SU-DHL-6 (cell line): ENCODE results near the gene MAGEA10.

Experiments
- H2AFZ ChIP-seq: fragments of 200-600 bp; sonication (generic); 2 replicates; pipeline ENCODE4 v1.6.1; 2014; ENCODE audit warnings: low read depth, mild to moderate bottlenecking, moderate library complexity, mixed read lengths, antibody characterized with exemption, low read length; ENCODE audit not compliant: severe bottlenecking
- H3F3A ChIP-seq: fragments of 200-600 bp; shearing (Covaris generic); 2 replicates; pipeline ENCODE4 v1.6.0; 2016; ENCODE audit warnings: antibody characterized with exemption, mild to moderate bottlenecking; ENCODE audit not compliant: insufficient read depth
- H3K27ac ChIP-seq: fragments of 200-600 bp; sonication (generic); 2 replicates; pipeline ENCODE4 v1.5.1; 2016; ENCODE audit warnings: low read depth, mild to moderate bottlenecking, low read length, moderate library complexity, mixed read lengths
- H3K27me3 ChIP-seq: fragments of 200-600 bp; sonication (generic), shearing (Covaris generic); 2 replicates; pipeline ENCODE4 v1.6.0; 2014; ENCODE audit warnings: mild to moderate bottlenecking, low read length
- H3K36me3 ChIP-seq: fragments of 200-600 bp; sonication (generic); 2 replicates; pipeline ENCODE4 v1.6.1; 2014; ENCODE audit warnings: mild to moderate bottlenecking, low read length, mixed read lengths
- H3K4me2 ChIP-seq: fragments of 300-600, 200-600 bp; shearing (Covaris generic), sonication (generic); 2 replicates; pipeline ENCODE4 v1.6.0; 2014; ENCODE audit warnings: low read length, low read depth, mild to moderate bottlenecking; ENCODE audit not compliant: poor library complexity, severe bottlenecking
- H3K4me3 ChIP-seq: fragments of 200-600 bp; sonication (generic); 2 replicates; pipeline ENCODE4 v1.5.1; 2014; ENCODE audit warnings: antibody characterized with exemption, low read length, mild to moderate bottlenecking, mixed read lengths; ENCODE audit not compliant: insufficient read depth, poor library complexity, severe bottlenecking
- H3K79me2 ChIP-seq: fragments of 200-600 bp; sonication (generic); 2 replicates; pipeline ENCODE4 v1.6.1; 2014; ENCODE audit warnings: mild to moderate bottlenecking, low read length, moderate library complexity; ENCODE audit not compliant: insufficient read depth
- H3K9ac ChIP-seq: fragments of 200-600 bp; sonication (generic); 2 replicates; pipeline ENCODE4 v1.7.0; 2014; ENCODE audit warnings: mild to moderate bottlenecking, low read length
- H3K9me2 ChIP-seq: fragments of 200-600 bp; sonication (generic); replicated peaks from 2 replicates; pipeline ENCODE4 v1.6.1; 2014; ENCODE audit warnings: low read length; ENCODE audit not compliant: insufficient read depth
- H3K9me3 ChIP-seq: fragments of 200-600 bp; sonication (generic); 2 replicates; pipeline ENCODE4 v1.6.1; 2014; ENCODE audit warnings: low read length, mixed read lengths; ENCODE audit not compliant: insufficient read depth
- H4K20me1 ChIP-seq: fragments of 200-600 bp; sonication (generic); 2 replicates; pipeline ENCODE4 v1.6.1; 2014; ENCODE audit warnings: low read depth, mild to moderate bottlenecking, antibody characterized with exemption, low read length, moderate library complexity, mixed read lengths
- EZH2phosphoT487 ChIP-seq: fragments of 200-600 bp; sonication (generic), shearing (Covaris generic); conservative IDR thresholded peaks from 2 replicates; pipeline ENCODE4 v1.6.1; 2018; ENCODE audit warnings: mild to moderate bottlenecking, antibody characterized with exemption, low read length, moderate library complexity, mixed read lengths
- TF ChIP-seq, protein P1 (sequence below): fragments of 200-600 bp; sonication (generic); IDR thresholded peaks from one replicate; pipeline ENCODE4 v1.5.1; 2017; ENCODE audit warnings: antibody characterized with exemption, mild to moderate bottlenecking, low read length, moderate library complexity; ENCODE audit not compliant: insufficient read depth, poor library complexity, severe bottlenecking

The MAGEA10 gene

DNA sequence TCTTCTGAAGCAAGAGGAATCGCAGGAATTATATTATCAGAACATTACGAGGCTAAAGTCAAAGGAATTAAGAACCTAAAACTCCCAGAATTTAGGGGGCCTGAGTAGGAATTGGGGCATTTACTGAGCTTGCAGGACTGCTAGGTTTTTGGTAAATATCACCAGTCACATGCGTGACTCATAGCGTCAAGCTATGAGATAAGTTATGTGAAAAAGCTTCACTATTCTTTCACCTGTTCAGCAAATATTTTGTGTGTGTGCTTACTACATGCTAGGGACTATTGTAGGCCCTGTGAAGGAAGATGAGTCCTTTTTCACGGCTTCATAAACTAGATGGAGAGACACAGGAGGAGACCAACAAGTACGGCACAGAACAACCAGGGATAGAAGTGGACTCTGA is 52.2 kb downstream of the MAGEA10 start:
- H3K27ac ChIP-seq, result no peak overlapping the region
- no peak overlapping the region for H2AFZ ChIP-seq
- H3K9me3 ChIP-seq, result no peaks in the 10 kb centered on the region
- no peaks in the 10 kb centered on the region for H3F3A ChIP-seq
- no peaks in the 10 kb centered on the region for H3K36me3 ChIP-seq
- TF ChIP-seq, protein P1, sequence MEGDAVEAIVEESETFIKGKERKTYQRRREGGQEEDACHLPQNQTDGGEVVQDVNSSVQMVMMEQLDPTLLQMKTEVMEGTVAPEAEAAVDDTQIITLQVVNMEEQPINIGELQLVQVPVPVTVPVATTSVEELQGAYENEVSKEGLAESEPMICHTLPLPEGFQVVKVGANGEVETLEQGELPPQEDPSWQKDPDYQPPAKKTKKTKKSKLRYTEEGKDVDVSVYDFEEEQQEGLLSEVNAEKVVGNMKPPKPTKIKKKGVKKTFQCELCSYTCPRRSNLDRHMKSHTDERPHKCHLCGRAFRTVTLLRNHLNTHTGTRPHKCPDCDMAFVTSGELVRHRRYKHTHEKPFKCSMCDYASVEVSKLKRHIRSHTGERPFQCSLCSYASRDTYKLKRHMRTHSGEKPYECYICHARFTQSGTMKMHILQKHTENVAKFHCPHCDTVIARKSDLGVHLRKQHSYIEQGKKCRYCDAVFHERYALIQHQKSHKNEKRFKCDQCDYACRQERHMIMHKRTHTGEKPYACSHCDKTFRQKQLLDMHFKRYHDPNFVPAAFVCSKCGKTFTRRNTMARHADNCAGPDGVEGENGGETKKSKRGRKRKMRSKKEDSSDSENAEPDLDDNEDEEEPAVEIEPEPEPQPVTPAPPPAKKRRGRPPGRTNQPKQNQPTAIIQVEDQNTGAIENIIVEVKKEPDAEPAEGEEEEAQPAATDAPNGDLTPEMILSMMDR, result no peak
- no peak for TF ChIP-seq EZH2phosphoT487
- H3K79me2 ChIP-seq, result no peaks in the 10 kb centered on the region
- no peaks in the 10 kb centered on the region for H4K20me1 ChIP-seq
- H3K9ac ChIP-seq, result no peak overlapping the region
- no peak overlapping the region for H3K4me2 ChIP-seq
- H3K27me3 ChIP-seq, result no peaks in the 10 kb centered on the region
- H3K9me2 ChIP-seq, result no peaks in the 10 kb centered on the region
- H3K4me3 ChIP-seq, result no peak overlapping the region
